Activated CD8-positive, alpha-beta memory T cell treated with anti-CD3 and anti-CD28 coated beads, Interleukin-2, amount 10 ng/mL, durations not matched to agents 7 days and 5 days (primary cell): ENCODE data around the gene PTPRH. TPM values are rescaled to one million over a fixed set of nuclear protein-coding genes. Genes with fewer than 3 reads are reported as not detected.
A peak's percentile ranks its signal among the peaks of the same experiment; 100 is the strongest.

Experiments
- ATAC-seq: fragments of 150-1000 bp; cut with Tn5 transposase; one replicate; pipeline ENCODE4 v1.10.0; 2021; ENCODE audit warnings: moderate library complexity
- CTCF ChIA-PET: fragments of 350-600 bp; sonication (Branson Sonifier 250); formaldehyde crosslinking; loops from one replicate; lab custom pipeline; 2021; ENCODE audit warnings: antibody characterized with exemption; lab: Charles Lee
- DNase-seq: peaks from one replicate; pipeline ENCODE4 v3.0.0-alpha.2; 2020
- H3K27ac Mint-ChIP-seq: one replicate; pipeline ENCODE4 v1.8.0; 2021; ENCODE audit warnings: mild to moderate bottlenecking, mixed read lengths
- H3K27me3 Mint-ChIP-seq: one replicate; pipeline ENCODE4 v1.8.0; 2021; ENCODE audit warnings: mixed read lengths
- H3K36me3 Mint-ChIP-seq: one replicate; pipeline ENCODE4 v1.8.0; 2021; ENCODE audit warnings: mild to moderate bottlenecking, mixed read lengths
- H3K4me1 Mint-ChIP-seq: one replicate; pipeline ENCODE4 v1.8.0; 2021; ENCODE audit warnings: mixed read lengths
- H3K4me3 Mint-ChIP-seq: one replicate; pipeline ENCODE4 v1.8.0; 2021; ENCODE audit warnings: mild to moderate bottlenecking, moderate library complexity, mixed read lengths
- H3K9me3 Mint-ChIP-seq: one replicate; pipeline ENCODE4 v1.8.0; 2022; ENCODE audit warnings: low read depth, mixed read lengths
- total RNA-seq, 2 experiments: library from RNA; stranded (reverse); gene quantifications; one replicate each; pipeline ENCODE4 v1.2.3, GENCODE V29; 2021

The PTPRH gene
- total RNA-seq, 2 experiments from 2014 or later = not detected

DNA sequence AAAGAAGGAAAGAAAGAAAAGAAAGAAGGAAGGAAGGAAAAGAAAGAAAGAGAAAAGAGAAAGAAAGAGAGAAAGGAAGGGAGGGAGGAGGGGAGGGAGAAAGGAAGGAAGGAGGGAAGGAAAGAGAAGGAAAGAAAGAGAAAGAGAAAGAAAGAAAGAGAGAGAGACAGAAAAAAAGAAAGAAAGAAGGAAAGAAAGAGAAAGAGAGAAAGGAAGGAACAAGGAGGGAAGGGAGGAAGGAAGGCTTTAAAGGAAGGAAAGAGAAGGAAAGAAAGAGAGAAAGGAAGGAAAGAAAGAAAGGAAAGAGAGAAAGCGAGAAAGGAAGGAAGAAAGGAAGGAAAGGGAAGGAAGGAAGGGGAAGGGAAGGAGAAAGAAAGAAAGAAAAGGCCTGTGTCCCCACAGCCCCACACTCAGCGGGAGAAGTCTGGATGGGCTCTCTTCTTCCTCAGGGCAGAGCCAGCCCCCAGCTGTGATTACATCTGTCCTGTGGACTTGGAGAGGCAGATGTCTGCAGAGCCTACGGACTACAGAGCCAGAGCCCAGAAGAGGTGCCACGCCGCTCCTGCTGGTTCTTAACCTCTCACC is 9.6 kb downstream of the PTPRH start:
- Mint-ChIP-seq H3K4me3 (no peak overlapping the region), H3K27me3 (peaks cover 23% of the 10 kb centered on the region), H3K4me1 (no peaks in the 10 kb centered on the region), H3K9me3 (no peaks in the 10 kb centered on the region), H3K27ac (no peak overlapping the region), H3K36me3 (no peaks in the 10 kb centered on the region)
- ATAC-seq (no peak), DNase-seq (no peak)
- CTCF ChIA-PET = interaction anchor here (0.7 kb wide), 1 partner anchor 40 kb away, joined by 4 read pairs; no protein-coding TSS in a partner anchor

DNA sequence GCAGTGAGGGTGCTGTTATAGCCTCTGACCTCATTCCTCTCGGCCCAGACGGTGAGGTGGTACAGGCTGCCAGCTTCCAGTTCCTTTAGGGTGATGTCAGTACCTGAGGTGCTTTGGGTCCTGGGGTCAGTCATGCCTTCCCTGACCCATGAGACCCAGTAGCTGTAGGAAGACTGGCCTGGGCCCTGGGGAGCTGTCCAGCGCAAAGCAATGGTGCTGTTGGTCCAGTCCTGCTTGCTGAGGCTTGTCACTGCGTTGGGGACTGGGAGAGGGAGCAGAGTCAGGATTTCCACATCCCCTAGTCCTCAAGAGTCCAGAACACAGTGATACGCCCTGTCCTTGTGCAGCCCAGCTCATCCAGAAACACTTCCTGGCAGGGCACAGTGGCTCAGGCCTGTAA is 10.7 kb downstream of the PTPRH start:
- Mint-ChIP-seq H3K27ac (no peak overlapping the region), H3K36me3 (no peaks in the 10 kb centered on the region)

DNA sequence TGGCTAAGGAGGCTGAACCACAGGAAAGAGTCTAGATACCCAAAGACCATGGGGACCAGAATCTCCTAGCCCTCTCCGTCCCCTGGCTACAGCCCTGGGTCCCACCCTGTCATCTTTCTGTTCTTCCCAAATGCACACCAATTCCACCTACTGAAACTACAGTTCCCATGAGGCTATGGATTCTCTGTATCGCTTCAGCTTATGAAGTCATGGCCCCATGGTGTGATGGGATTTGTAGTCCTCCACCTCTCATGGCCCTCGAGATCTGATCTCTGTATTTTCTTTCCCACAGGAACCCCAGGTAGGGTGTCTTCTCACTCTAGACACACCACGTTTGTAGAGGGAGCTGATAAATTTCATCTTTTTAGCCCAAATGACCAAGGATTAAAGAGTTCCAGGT is 11.8 kb downstream of the PTPRH start:
- peaks cover 16% of the 10 kb centered on the region for H3K27me3 Mint-ChIP-seq

More for the DNA sequence above, 10.7 kb downstream of the PTPRH start:
- Mint-ChIP-seq H3K27me3 (peaks cover 18% of the 10 kb centered on the region), H3K4me1 (no peaks in the 10 kb centered on the region), H3K4me3 (no peak overlapping the region), H3K9me3 (no peaks in the 10 kb centered on the region)
- ATAC-seq (no peak), DNase-seq (no peak)
- CTCF ChIA-PET = interaction anchor here (1.0 kb wide), 1 partner anchor 305 kb away, joined by 3 read pairs; no protein-coding TSS in a partner anchor

DNA sequence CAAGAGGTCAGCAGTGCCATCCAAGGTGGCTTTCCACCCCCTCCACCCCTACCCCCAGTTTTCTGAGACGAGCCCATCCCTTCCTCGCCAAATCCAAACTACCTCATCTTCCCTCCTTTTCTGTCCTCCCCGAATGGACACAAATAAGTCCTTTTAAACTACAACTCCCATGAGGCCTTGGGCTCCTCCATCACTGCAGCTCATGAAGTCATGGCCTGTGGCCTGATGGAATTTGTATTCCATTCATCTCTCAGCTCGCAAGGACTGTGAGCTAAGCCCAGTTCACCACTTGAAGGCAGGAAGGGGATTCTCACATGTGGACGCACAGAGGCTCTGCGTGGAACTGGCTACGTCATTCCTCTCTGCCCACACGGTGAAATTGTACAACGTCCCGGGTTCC is 12.5 kb downstream of the PTPRH start:
- CTCF ChIA-PET = interaction anchor here (0.6 kb wide), 1 partner anchor 14 kb away, joined by 4 read pairs; no protein-coding TSS in a partner anchor
- no peak overlapping the region for H3K27ac Mint-ChIP-seq
- H3K36me3 Mint-ChIP-seq = no peaks in the 10 kb centered on the region

More for the DNA sequence above, 11.8 kb downstream of the PTPRH start:
- Mint-ChIP-seq H3K36me3 (no peaks in the 10 kb centered on the region), H3K27ac (no peak overlapping the region), H3K4me3 (no peak overlapping the region), H3K9me3 (no peaks in the 10 kb centered on the region), H3K4me1 (no peaks in the 10 kb centered on the region)
- CTCF ChIA-PET = no interaction called here
- no peak for DNase-seq
- peak; percentile 60 for ATAC-seq

DNA sequence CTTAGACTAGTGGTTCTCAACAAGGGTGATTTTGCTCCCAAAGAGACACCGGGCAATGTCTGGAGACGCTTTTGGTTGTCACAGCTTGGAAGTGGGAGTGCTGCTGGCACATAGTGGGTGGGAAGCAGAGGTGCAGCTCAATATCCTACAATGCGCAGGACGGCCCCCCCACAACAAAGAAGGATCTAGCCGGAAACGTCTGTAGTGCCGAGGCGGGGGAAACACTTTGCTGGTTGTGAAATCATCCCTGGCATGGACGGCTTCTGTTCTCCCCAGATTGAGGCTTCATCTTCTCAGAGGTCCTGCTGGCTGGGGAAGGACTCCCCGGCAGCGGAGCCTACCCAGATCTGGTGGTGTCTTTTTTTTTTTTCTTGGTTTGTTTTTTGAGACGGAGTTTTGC is 15.8 kb downstream of the PTPRH start:
- Mint-ChIP-seq H3K4me1 (peaks cover 8% of the 10 kb centered on the region), H3K9me3 (no peaks in the 10 kb centered on the region), H3K27ac (no peak overlapping the region), H3K27me3 (peaks cover 3% of the 10 kb centered on the region), H3K4me3 (no peak overlapping the region), H3K36me3 (no peaks in the 10 kb centered on the region)
- DNase-seq = no peak
- CTCF ChIA-PET = no interaction called here
- ATAC-seq = no peak

More for the DNA sequence above, 12.5 kb downstream of the PTPRH start:
- Mint-ChIP-seq H3K9me3 (no peaks in the 10 kb centered on the region), H3K27me3 (peaks cover 10% of the 10 kb centered on the region), H3K4me1 (no peaks in the 10 kb centered on the region), H3K4me3 (no peak overlapping the region)
- no peak for ATAC-seq
- no peak for DNase-seq

DNA sequence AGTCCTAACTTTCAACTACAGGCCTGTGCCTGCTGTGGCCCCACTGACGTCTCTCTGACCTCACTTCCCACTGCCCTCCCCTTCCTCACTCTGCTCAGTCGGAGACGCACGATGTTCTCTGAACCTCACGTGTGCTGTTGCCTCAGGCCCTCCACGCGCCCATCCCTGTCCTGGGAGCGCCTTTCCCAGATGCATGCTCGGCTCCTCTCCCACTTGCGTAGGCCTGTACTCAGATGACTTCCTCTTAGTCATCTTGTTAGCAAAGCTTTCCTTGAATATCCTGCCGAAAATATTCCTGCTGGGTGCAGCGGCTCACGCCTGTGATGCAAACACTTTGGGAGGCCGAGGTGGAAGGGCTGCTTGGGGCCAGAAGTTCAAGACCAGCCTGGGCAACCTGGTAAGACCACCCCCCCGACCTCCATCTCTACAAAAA is 19.9 kb downstream of the PTPRH start:
- Mint-ChIP-seq H3K36me3 (no peaks in the 10 kb centered on the region), H3K27ac (no peak overlapping the region), H3K4me3 (no peak overlapping the region), H3K4me1 (peaks cover 15% of the 10 kb centered on the region), H3K9me3 (no peaks in the 10 kb centered on the region), H3K27me3 (peaks cover 6% of the 10 kb centered on the region)
- CTCF ChIA-PET = interaction anchor here (1.2 kb wide), 1 partner anchor 103 kb away, joined by 3 read pairs; no protein-coding TSS in a partner anchor
- DNase-seq = no peak
- no peak for ATAC-seq

DNA sequence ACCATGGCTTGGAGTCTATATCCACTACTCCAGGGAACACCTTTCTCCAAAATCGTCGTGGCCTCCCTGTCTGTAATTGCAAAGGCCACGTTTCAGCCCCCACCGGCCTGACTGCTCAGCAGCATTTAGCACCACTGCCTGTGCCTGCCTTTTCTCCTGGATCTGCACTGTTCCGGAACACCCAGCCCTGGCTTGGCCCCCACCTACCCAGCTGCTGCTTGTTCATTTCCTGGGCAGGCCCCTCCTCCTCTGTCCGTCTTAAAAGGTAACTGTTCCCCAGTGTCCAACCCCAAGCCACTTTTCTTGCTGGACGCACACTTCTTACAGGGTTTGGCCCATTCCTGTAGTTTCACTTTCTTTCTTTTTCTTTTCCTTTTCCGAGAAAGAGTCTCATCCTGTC is 20.7 kb downstream of the PTPRH start:
- peak overlapping the region; percentile 49 for H3K27ac Mint-ChIP-seq
- H3K4me3 Mint-ChIP-seq = peak overlapping the region; percentile 42

DNA sequence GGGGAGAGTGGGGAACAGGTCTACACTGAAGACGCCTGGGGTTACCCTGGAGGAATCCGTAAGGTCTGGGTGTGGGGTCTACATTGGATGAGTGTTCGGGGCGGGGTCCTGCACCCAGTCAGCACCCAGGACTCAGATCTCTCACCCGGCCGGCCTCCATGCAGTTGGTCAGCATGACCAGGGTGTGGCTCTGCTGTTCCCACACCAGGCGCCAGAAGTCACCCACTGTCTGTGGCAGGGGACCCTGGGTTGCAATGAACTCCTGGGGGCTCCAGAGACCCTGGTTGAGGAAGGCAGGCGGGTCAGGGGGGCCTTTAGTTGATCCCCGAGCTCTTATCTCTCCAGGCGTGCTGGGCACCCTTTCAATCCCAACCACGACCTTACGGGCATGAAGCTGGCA is 23.2 kb downstream of the PTPRH start:
- peaks cover 21% of the 10 kb centered on the region for H3K27me3 Mint-ChIP-seq
- H3K4me1 Mint-ChIP-seq = peaks cover 18% of the 10 kb centered on the region
- CTCF ChIA-PET = no interaction called here
- no peak overlapping the region for H3K27ac Mint-ChIP-seq
- no peak overlapping the region for H3K4me3 Mint-ChIP-seq
- no peaks in the 10 kb centered on the region for H3K9me3 Mint-ChIP-seq
- DNase-seq = no peak
- no peak for ATAC-seq
- no peaks in the 10 kb centered on the region for H3K36me3 Mint-ChIP-seq

More for the DNA sequence above, 20.7 kb downstream of the PTPRH start:
- peak; percentile 57 for ATAC-seq
- H3K36me3 Mint-ChIP-seq = no peaks in the 10 kb centered on the region
- CTCF ChIA-PET = no interaction called here
- H3K4me1 Mint-ChIP-seq = peaks cover 18% of the 10 kb centered on the region
- H3K27me3 Mint-ChIP-seq = peaks cover 8% of the 10 kb centered on the region
- no peak for DNase-seq
- H3K9me3 Mint-ChIP-seq = no peaks in the 10 kb centered on the region

DNA sequence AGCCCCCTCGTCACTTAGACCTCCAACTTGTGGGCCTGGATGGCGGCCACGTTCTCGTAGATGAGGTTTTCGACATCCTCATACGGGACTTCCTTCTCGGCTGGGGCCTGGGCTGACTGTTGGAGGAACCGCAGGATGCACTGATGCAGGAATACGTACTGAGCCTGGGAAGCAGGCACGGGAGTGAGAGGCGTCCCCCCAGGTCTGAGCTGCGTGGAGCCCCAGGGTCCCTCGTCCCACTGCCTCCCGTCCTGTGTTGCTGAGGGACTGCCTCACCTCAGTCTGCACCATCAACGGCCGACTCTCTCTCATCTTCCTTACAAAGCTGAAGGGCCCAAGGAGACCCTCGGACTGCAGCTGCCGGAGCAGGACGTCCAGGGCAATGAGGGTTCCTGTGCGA is 27.6 kb downstream of the PTPRH start:
- Mint-ChIP-seq H3K4me3 (no peak overlapping the region), H3K36me3 (no peaks in the 10 kb centered on the region), H3K4me1 (peaks cover 27% of the 10 kb centered on the region), H3K27ac (no peak overlapping the region), H3K9me3 (no peaks in the 10 kb centered on the region), H3K27me3 (peaks cover 48% of the 10 kb centered on the region)
- ATAC-seq (no peak), DNase-seq (no peak)
- CTCF ChIA-PET = interaction anchor here (4.0 kb wide), 1 partner anchor 21 kb away, joined by 17 read pairs; no protein-coding TSS in a partner anchor

DNA sequence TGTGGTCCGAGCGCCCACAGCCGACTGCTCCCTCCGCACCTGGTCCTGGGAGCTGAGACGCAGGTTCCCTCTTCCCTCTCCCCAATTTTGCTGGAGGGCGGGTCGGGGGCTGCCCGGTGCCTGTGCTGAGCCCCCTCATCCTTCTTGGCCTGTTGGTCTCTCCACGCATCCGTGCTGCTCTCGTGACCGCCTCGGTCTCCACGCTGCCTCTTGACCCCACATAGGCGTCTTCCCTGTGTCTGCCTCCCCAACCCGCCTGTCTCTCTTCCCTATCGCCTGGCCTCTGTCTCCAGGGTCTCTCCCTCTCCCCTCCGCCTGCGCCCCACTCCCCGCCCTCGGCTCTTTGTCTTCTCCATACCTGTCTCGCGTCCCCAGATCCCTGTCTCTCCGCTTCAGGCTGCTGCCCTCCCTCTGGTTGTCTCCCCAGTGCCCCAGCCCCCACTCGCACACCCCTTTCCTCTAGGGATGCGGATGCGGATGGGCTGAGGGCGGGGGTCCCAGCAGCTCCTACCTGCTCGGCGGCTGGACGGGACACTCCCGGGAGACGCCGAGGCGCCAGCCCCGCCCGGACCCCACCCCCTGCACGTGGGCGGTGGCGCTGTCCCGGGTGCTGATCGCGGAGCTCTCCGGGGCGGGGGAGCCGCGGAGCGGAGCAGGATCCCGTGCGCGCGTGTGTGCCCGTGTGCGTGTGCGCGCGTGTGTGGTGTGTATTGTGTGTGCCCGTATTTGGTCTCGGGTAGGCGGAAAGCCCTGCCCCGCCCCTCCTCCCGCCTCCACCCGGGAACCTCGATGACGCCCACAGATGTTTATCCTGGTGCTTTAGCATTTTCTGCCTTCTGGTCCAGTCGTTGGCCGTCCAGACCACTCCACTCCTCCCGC is 29.5 kb downstream of the PTPRH start, which contains the start of gene SYT5:
Gene SYT5, minus strand, starts transcription at position 684 of the 879 bp plus-strand sequence. CDS start 1,248 bp downstream, outside the sequence.
- DNase-seq (peak; percentile 67), ATAC-seq (peak; percentile 48)
- Mint-ChIP-seq H3K27me3 (peaks cover 53% of the 10 kb centered on the region), H3K9me3 (no peaks in the 10 kb centered on the region), H3K36me3 (no peaks in the 10 kb centered on the region), H3K4me3 (peak within 1 kb of the TSS; percentile 59), H3K4me1 (peaks cover 27% of the 10 kb centered on the region), H3K27ac (peak within 1 kb of the TSS; percentile 29)
- CTCF ChIA-PET = interaction anchor here (1.2 to 4.0 kb wide), 3 partner anchors 19 to 325 kb away, joined by 3 to 17 read pairs (median 5); no protein-coding TSS in a partner anchor

DNA sequence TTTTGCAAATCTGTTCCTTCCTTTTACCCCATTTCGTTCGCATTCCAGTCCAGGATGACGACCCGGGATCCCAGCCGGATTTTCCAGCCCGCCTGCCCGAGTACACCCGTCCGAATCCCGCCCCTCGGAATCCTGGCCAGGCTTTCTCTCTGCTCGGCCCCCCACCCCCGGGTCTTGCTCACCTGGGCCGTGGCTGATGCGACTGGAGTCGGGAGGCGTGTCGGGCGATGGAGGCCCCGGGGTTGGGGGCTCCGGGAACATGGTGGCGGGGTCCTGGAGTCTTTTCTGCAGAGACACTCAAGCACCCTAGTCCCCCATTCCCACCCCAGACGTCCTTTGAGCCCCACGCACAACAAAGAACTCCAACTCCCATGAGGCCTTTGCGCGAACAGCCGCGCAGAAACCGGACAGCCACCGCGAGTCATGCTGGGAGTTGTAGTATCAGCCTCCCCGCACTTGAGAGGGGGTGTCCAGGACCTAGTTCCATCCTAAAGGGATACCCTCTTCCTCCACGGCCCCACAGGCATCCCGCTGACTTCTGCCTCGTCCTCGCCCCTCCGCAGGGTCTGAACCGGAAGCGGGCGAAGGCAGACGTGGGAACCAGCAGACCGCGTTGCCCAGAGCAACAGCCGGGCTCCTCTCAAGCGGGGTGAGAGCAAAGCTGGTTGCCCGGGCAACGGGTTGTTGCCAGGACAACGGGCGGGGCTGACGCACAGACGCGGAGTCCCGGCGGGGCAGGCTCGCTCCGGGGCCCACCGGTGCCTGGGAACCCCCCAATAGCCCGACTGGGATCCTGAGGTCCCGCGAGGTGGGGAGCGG is 30.3 kb downstream of the PTPRH start:
- CTCF ChIA-PET = interaction anchor here (1.9 to 4.0 kb wide), 2 partner anchors 18 to 325 kb away, joined by 5 to 17 read pairs; no protein-coding TSS in a partner anchor
- H3K9me3 Mint-ChIP-seq = no peaks in the 10 kb centered on the region
- ATAC-seq = peak; percentile 88
- peaks cover 58% of the 10 kb centered on the region for H3K27me3 Mint-ChIP-seq
- peak; percentile 96 for DNase-seq
- H3K4me1 Mint-ChIP-seq = peaks cover 26% of the 10 kb centered on the region
- H3K36me3 Mint-ChIP-seq = no peaks in the 10 kb centered on the region
- peak overlapping the region; percentile 59 for H3K4me3 Mint-ChIP-seq
- no peak overlapping the region for H3K27ac Mint-ChIP-seq

DNA sequence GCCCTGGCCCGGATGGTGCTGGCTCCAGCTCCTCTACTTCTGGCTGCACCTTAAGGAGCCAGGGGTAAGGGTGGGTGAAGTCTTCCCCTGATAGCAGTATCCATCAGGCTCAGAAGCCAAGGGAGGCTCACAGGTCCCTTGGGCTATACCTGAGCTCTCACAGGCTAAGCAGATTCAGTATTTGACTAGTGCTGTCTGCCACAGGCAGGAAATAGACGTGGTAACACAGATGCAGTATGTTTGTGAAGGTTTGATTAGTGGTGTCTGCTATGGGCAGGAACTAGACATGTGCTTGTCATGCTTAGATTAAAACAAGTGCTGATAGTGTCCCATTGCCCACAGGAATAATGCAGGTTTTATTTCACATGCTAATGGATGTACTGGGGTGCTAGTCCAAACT is 33.2 kb downstream of the PTPRH start:
- peaks cover 67% of the 10 kb centered on the region for H3K27me3 Mint-ChIP-seq
- H3K36me3 Mint-ChIP-seq = no peaks in the 10 kb centered on the region
- no peak overlapping the region for H3K4me3 Mint-ChIP-seq
- H3K9me3 Mint-ChIP-seq = no peaks in the 10 kb centered on the region
- CTCF ChIA-PET = no interaction called here
- no peak for ATAC-seq
- DNase-seq = no peak
- no peak overlapping the region for H3K27ac Mint-ChIP-seq
- H3K4me1 Mint-ChIP-seq = peaks cover 29% of the 10 kb centered on the region
